GM18868 (cell line): ENCODE data around the gene SF3B3.

ENCODE experiments used
- ATAC-seq: cut with Tn5 transposase; IDR thresholded peaks from one replicate; pipeline ENCODE4 v1.9.1; 2021; ENCODE audit warnings: mild to moderate bottlenecking, moderate library complexity; ENCODE audit not compliant: unreplicated experiment

The SF3B3 gene

GRCh38 chr16:70563636-70564035, 40.0 kb downstream of the SF3B3 start:
- ATAC-seq, result no peak

- no peak for ATAC-seq
Observed at GRCh38 chr16:70565053-70565452, 41.4 kb downstream of the SF3B3 start.

GRCh38 chr16:70568601-70569237, 45.1 kb downstream of the SF3B3 start:
- ATAC-seq, result no peak

GRCh38 chr16:70569752-70570151, 46.1 kb downstream of the SF3B3 start:
- no peak for ATAC-seq

GRCh38 chr16:70570967-70571570, 47.5 kb downstream of the SF3B3 start:
- ATAC-seq, result no peak

- ATAC-seq, result no peak
Observed at GRCh38 chr16:70571623-70572022, 48.0 kb downstream of the SF3B3 start.

- no peak for ATAC-seq
Observed at GRCh38 chr16:70572050-70572925, 48.7 kb downstream of the SF3B3 start.

- no peak for ATAC-seq
Observed at GRCh38 chr16:70572926-70573270, 49.3 kb downstream of the SF3B3 start.

GRCh38 chr16:70573451-70574121, 50.0 kb downstream of the SF3B3 start:
- no peak for ATAC-seq

GRCh38 chr16:70574595-70575271, 51.1 kb downstream of the SF3B3 start:
- ATAC-seq, result no peak

- ATAC-seq, result no peak
Observed at GRCh38 chr16:70575376-70575775, 51.8 kb downstream of the SF3B3 start.

GRCh38 chr16:70576431-70577255, 53.0 kb downstream of the SF3B3 start:
- peak; percentile 88 for ATAC-seq

- no peak for ATAC-seq
Observed at GRCh38 chr16:70577256-70577698, 53.7 kb downstream of the SF3B3 start.

- no peak for ATAC-seq
Observed at GRCh38 chr16:70578035-70578434, 54.4 kb downstream of the SF3B3 start.

- ATAC-seq, result no peak
Observed at GRCh38 chr16:70579248-70579647, 55.6 kb downstream of the SF3B3 start.

GRCh38 chr16:70579648-70580630, 56.3 kb downstream of the SF3B3 start:
- no peak for ATAC-seq

GRCh38 chr16:70582280-70582978, 58.8 kb downstream of the SF3B3 start:
- no peak for ATAC-seq

- no peak for ATAC-seq
Observed at GRCh38 chr16:70586731-70587130, 63.1 kb downstream of the SF3B3 start.
